GM12892 (cell line): ENCODE results near the gene ATP5ME.

ENCODE experiments used
- POLR2A ChIP-seq: IDR thresholded peaks from 2 replicates; pipeline ENCODE4 v1.6.1; 2011; ENCODE audit warnings: low read depth, low read length, control low read depth
- POLR2AphosphoS5 ChIP-seq: IDR thresholded peaks from 2 replicates; pipeline ENCODE4 v1.6.1; 2011; ENCODE audit warnings: low read depth, low read length, control low read depth
- TAF1 ChIP-seq: IDR thresholded peaks from 2 replicates; pipeline ENCODE4 v1.6.1; 2011; ENCODE audit warnings: low read depth, mild to moderate bottlenecking, control low read depth, low read length, borderline replicate concordance

DNA sequence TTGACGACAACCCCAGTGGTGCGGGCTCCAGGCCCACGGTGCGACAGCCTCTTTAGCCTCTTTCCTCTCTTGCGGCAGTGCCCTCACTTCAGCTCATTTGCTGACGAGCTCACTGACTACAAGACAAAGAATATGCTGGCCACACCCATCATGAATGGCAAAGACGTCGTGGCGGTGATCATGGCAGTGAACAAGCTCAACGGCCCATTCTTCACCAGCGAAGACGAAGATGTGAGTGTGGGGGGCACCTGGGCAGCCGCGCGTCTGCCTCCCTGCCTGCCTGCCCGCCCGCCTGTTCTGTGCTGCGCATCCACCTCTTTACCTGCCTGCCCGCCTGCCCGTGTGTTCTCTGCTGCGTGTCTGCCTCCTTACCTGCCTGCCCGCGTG lies 39.5 kb downstream of the ATP5ME start:
- TF ChIP-seq TAF1 = no peak
- TF ChIP-seq POLR2A = no peak
- no peak for TF ChIP-seq POLR2AphosphoS5
